Stomach (tissue), 9 donors: ENCODE results near the gene TK2. TPM values are rescaled to one million over a fixed set of nuclear protein-coding genes. Genes with fewer than 3 reads are reported as not detected.

Source experiments
- DNase-seq, 2 donors: peaks; one replicate each; pipeline versions ENCODE4 v3.0.0 to v3.0.0-alpha.2; 2013 to 2019
- H3K27ac ChIP-seq, 5 donors: fragments of 200-600 bp in 4 of 5; sonication (generic) in 4 of 5; one replicate each; pipeline ENCODE4 v1.5.1; 2013 to 2019; ENCODE audit warnings: mild to moderate bottlenecking in 1 of 5, moderate library complexity in 1 of 5
- H3K27me3 ChIP-seq, 3 donors: fragments of 200-600 bp; sonication (generic); one replicate each; pipeline ENCODE4 v1.5.1; 2017 to 2019; ENCODE audit warnings: mixed run types in 1 of 3
- H3K36me3 ChIP-seq, 4 donors: fragments of 200-600 bp; sonication (generic); 1 replicate in 3 of 4; 2 replicates in 1 of 4; pipeline ENCODE4 v1.5.1; 2016 to 2019
- H3K4me1 ChIP-seq, 4 donors: fragments of 200-600 bp; sonication (generic); one replicate each; pipeline ENCODE4 v1.5.1; 2016 to 2019
- H3K4me3 ChIP-seq, 4 donors: fragments of 200-600 bp; sonication (generic) in 3 of 4; one replicate each; pipeline ENCODE4 v1.5.1; 2016 to 2019; ENCODE audit warnings: mild to moderate bottlenecking in 1 of 4
- H3K9me3 ChIP-seq, 4 donors: fragments of 200-600 bp; sonication (generic); one replicate each; pipeline ENCODE4 v1.5.1; 2016 to 2019
- CTCF ChIP-seq, 7 experiments: fragments of 450-650 bp in 4 of 7; fragments of 200-600 bp in 3 of 7; sonication (generic) in 3 of 7; IDR thresholded peaks; one replicate each; pipeline ENCODE4 v1.5.1; 2016 to 2019; ENCODE audit warnings: antibody characterized with exemption in 7 of 7, control low read depth in 2 of 7, mild to moderate bottlenecking in 1 of 7
- EP300 ChIP-seq: sonication (generic); formaldehyde crosslinking; IDR thresholded peaks from one replicate; pipeline ENCODE4 v1.6.1; 2017; ENCODE audit warnings: antibody characterized with exemption
- POLR2A ChIP-seq, 4 donors: fragments of 450-650 bp; IDR thresholded peaks; one replicate each; pipeline ENCODE4 v1.6.1; 2016; ENCODE audit warnings: antibody characterized with exemption in 4 of 4, control low read depth in 2 of 4, mild to moderate bottlenecking in 1 of 4, moderate library complexity in 1 of 4
- POLR2AphosphoS5 ChIP-seq, 3 donors: sonication (generic); formaldehyde crosslinking; IDR thresholded peaks; one replicate each; pipeline ENCODE4 v1.6.1; 2016; ENCODE audit warnings: antibody characterized with exemption in 3 of 3
- WGBS, 5 donors: extraction: QIAGEN DNeasy Blood & Tissue Kit in 3 of 5; methylation state at CpG; one replicate each; pipeline versions ENCODE4 v1.1.5 to v1.1.7; 2013 to 2018; 5-methylcytosine and 5-hydroxymethylcytosine counted together
- intact Hi-C: fragments of 100-400 bp; cut with DNase I; formaldehyde crosslinking; loops from one replicate; pipeline ENCODE4 v1.15.1; 2023; ENCODE audit warnings: low total_unique reads
- polyA plus RNA-seq, 3 donors: library from polyadenylated mRNA; stranded (reverse); fragments of 200-250 nt; gene quantifications; one replicate each; pipeline ENCODE4 v1.2.3, GENCODE V29; 2013
- total RNA-seq, 5 donors: library from RNA; depleted of rRNA; stranded (reverse); fragments of >200 nt; gene quantifications; one replicate each; pipeline versions ENCODE4 v1.1.0 to v1.2.3, GENCODE V29; 2014 to 2016
- donor health status: healthy with polysubstance abuse.
- donor health status: Bipolar disorder and iron deficiency.
- donor health status: healthy.

Gene TK2
- total and polyA plus RNA-seq, 8 donors: 9.8 to 25.0 (median 14.9) TPM

GRCh38 chr16:66473654-66474519 lies 76.0 kb downstream of the TK2 start:
- H3K4me3 ChIP-seq: no peak overlapping the region
- no peaks in the 10 kb centered on the region for H3K36me3 ChIP-seq
- peaks cover 0 to 19% (median 6%) of the 10 kb centered on the region in 4 donors for H3K4me1 ChIP-seq
- H3K27me3 ChIP-seq: peaks cover 0 to 49% (median 11%) of the 10 kb centered on the region in 3 donors
- TF ChIP-seq CTCF (IDR thresholded peaks at IDR 0.05): no peak
- no peak for TF ChIP-seq POLR2AphosphoS5 (IDR thresholded peaks at IDR 0.05)
- TF ChIP-seq EP300: no peak
- TF ChIP-seq POLR2A (IDR thresholded peaks at IDR 0.05): no peak
- intact Hi-C loops: no loop called here
- WGBS, 5 donors: 80 to 89% (median 82%) methylated on average over 4 of the region's 4 CpGs
- no peaks in the 10 kb centered on the region for H3K9me3 ChIP-seq
- H3K27ac ChIP-seq: no peak overlapping the region
- DNase-seq: no peak

- WGBS, 5 donors: 84 to 86% (median 85%) methylated on average over 14 to 15 of the region's 15 CpGs
- no peak for DNase-seq
Observed at GRCh38 chr16:66473051-66473571, 76.8 kb downstream of the TK2 start.

DNA sequence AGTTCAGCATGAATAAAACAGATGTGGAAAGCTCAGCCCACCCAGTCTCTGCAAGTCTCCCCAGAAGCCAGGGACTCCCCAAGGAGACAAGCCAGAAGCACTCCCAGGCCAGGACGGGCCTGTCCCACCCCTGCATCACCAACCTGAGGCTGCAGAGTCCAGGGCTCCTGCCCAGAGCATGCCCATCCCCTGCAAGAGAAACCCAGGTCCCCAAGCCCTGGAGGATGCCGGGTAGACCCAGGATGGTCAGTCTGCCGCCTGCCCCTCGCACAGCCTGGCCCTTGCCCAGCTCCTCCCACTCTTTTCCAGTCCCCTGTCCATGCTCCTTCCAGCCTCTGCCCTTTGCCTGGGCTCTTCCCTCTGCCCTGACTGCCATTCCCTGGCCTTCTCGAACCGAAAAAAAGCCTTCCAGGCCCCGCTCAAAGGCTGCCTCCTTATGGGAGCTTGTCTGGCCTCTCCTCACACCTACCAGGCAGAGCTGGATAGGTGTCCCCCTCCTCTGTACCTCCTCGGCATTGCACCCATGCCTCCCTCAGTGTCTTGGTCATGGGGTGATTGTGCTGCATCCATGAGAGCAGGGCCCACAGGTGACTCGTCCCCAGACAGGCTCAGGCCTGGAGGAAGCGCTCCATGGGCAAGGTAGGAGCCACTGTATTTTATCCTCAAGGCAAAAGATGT lies 78.1 kb downstream of the TK2 start:
- TF ChIP-seq POLR2AphosphoS5 (IDR thresholded peaks at IDR 0.05) (no peak), EP300 (no peak), CTCF (IDR thresholded peaks at IDR 0.05) (no peak), POLR2A (IDR thresholded peaks at IDR 0.05) (no peak)
- DNase-seq: no peak
- Histone ChIP-seq H3K36me3 (no peaks in the 10 kb centered on the region), H3K9me3 (peaks cover 0 to 3% (median under 1%) of the 10 kb centered on the region in 4 donors), H3K4me3 (no peak overlapping the region), H3K27ac (no peak overlapping the region), H3K4me1 (peaks cover 0 to 9% (median 3%) of the 10 kb centered on the region in 4 donors), H3K27me3 (peaks cover 0 to 48% (median 5%) of the 10 kb centered on the region in 3 donors)
- WGBS, 5 donors: 84 to 91% (median 87%) methylated on average over 8 to 10 of the region's 10 CpGs
- intact Hi-C loops: no loop called here

More at GRCh38 chr16:66473051-66473571, 76.8 kb downstream of the TK2 start:
- Histone ChIP-seq H3K4me3 (no peak overlapping the region), H3K27ac (no peak overlapping the region), H3K27me3 (peaks cover 0 to 54% (median 11%) of the 10 kb centered on the region in 3 donors), H3K9me3 (no peaks in the 10 kb centered on the region), H3K4me1 (peaks cover 0 to 11% (median 3%) of the 10 kb centered on the region in 4 donors), H3K36me3 (no peaks in the 10 kb centered on the region)
- intact Hi-C loops: no loop called here
- TF ChIP-seq CTCF (IDR thresholded peaks at IDR 0.05) (no peak), EP300 (no peak), POLR2AphosphoS5 (IDR thresholded peaks at IDR 0.05) (no peak), POLR2A (IDR thresholded peaks at IDR 0.05) (no peak)

GRCh38 chr16:66471264-66471663 lies 78.7 kb downstream of the TK2 start:
- WGBS, 5 donors: 91 to 100% (median 97%) methylated on average over 5 to 10 of the region's 10 CpGs
- H3K27ac ChIP-seq: no peak overlapping the region
- peaks cover 0 to 42% (median 0%) of the 10 kb centered on the region in 3 donors for H3K27me3 ChIP-seq
- no peak overlapping the region for H3K4me3 ChIP-seq
- peaks cover 0 to 9% (median 3%) of the 10 kb centered on the region in 4 donors for H3K4me1 ChIP-seq
- peak in 1 of 2 donors; percentile 2 for DNase-seq
- peaks cover 0 to 9% (median 6%) of the 10 kb centered on the region in 4 donors for H3K9me3 ChIP-seq
- no peaks in the 10 kb centered on the region for H3K36me3 ChIP-seq
- intact Hi-C loops: no loop called here
- TF ChIP-seq POLR2AphosphoS5 (IDR thresholded peaks at IDR 0.05) (no peak), CTCF (IDR thresholded peaks at IDR 0.05) (no peak), POLR2A (IDR thresholded peaks at IDR 0.05) (no peak), EP300 (no peak)
